Adrenal gland (tissue), 12 donors: ENCODE results near the gene PPAN. TPM values are rescaled to one million over a fixed set of nuclear protein-coding genes. Genes with fewer than 3 reads are reported as not detected.

Experiments used
- DNase-seq, 7 donors: peaks; one replicate each; pipeline ENCODE4 v3.0.0-alpha.2; 2019 to 2020
- H3K27ac ChIP-seq, 5 donors: fragments of 200-600 bp; sonication (generic) in 4 of 5; 1 replicate in 3 of 5; 2 replicates in 2 of 5; pipeline versions ENCODE4 v1.5.1 to v1.8.0; 2016 to 2020; ENCODE audit warnings: mild to moderate bottlenecking in 1 of 5
- H3K27me3 ChIP-seq: fragments of 200-600 bp; 2 replicates; pipeline ENCODE4 v1.8.0; 2021
- H3K36me3 ChIP-seq, 2 donors: fragments of 200-600 bp; replicated peaks in 1 of 2; 1 replicate in 1 of 2; 2 replicates in 1 of 2; pipeline versions ENCODE4 v1.5.1 to v1.8.0; 2018 to 2022
- H3K4me1 ChIP-seq, 2 donors: fragments of 200-600 bp; replicated peaks in 1 of 2; 1 replicate in 1 of 2; 2 replicates in 1 of 2; pipeline versions ENCODE4 v1.5.1 to v1.8.0; 2018 to 2021
- H3K4me3 ChIP-seq, 4 donors: fragments of 200-600 bp; sonication (generic) in 3 of 4; one replicate each; pipeline ENCODE4 v1.5.1; 2016 to 2018
- H3K9me3 ChIP-seq, 3 donors: fragments of 200-600 bp; sonication (generic) in 1 of 3; replicated peaks in 1 of 3; 1 replicate in 2 of 3; 2 replicates in 1 of 3; pipeline versions ENCODE4 v1.5.1 to v1.8.0; 2016 to 2021
- POLR2A ChIP-seq, 2 donors: fragments of 450-650 bp; IDR thresholded peaks; one replicate each; pipeline ENCODE4 v1.6.1; 2017; ENCODE audit warnings: antibody characterized with exemption in 2 of 2, mild to moderate bottlenecking in 2 of 2, moderate library complexity in 1 of 2
- WGBS, 4 donors: extraction: QIAGEN DNeasy Blood & Tissue Kit in 2 of 4; methylation state at CpG; one replicate each; pipeline versions ENCODE4 v1.1.5 to v1.1.7; 2013 to 2017; 5-methylcytosine and 5-hydroxymethylcytosine counted together
- intact Hi-C, 2 donors: fragments of 100-400 bp; cut with DNase I; formaldehyde crosslinking; loops; one replicate each; pipeline versions ENCODE4 v1.14.1 to v1.15.0; 2022 to 2023
- polyA plus RNA-seq, 3 donors: library from polyadenylated mRNA; stranded (reverse); fragments of 200-250 nt in 2 of 3; fragments of 350-450 nt in 1 of 3; fragmentation: Illumina TruSeq in 1 of 3; extraction: RNeasy Lipid Tissue Mini Kit (QIAGEN cat#74804) in 1 of 3; gene quantifications; one replicate each; pipeline ENCODE4 v1.2.3, GENCODE V29; 2013 to 2014
- total RNA-seq, 9 donors: library from RNA; depleted of rRNA in 4 of 9; stranded (reverse); fragments of >200 nt in 4 of 9; fragments of 120-200 nt in 1 of 9; fragmentation: NEBNext Ultra II Directional in 1 of 9; extraction: Animal tissue kit (Norgen Biotek cat#: 25700) in 1 of 9; gene quantifications; one replicate each; pipeline versions ENCODE4 v1.1.0 to v1.2.4, GENCODE V29; 2013 to 2023
- TF ChIP-seq, protein P1 (sequence below), 6 experiments: fragments of 450-650 bp in 4 of 6; fragments of 200-600 bp in 2 of 6; sonication (generic) in 1 of 6; IDR thresholded peaks; 1 replicate in 5 of 6; 2 replicates in 1 of 6; pipeline versions ENCODE4 v1.5.1 to v1.8.0; 2016 to 2021; ENCODE audit warnings: antibody characterized with exemption in 6 of 6, mild to moderate bottlenecking in 2 of 6, moderate library complexity in 1 of 6
- donor health status: healthy with polysubstance abuse.
- donor health status: Bipolar disorder and iron deficiency.
- donor health status: DM: yes; HTN: yes; CAD: no.
- donor health status: DM: no; HTN: no; CAD: no.
- donor health status: DM: no; HTN: no; CAD: no.
- donor health status: DM: yes; HTN: yes; CAD: no.

PPAN gene
- total and polyA plus RNA-seq, 12 donors: 18.2 to 98.7 (median 28.8) TPM

DNA sequence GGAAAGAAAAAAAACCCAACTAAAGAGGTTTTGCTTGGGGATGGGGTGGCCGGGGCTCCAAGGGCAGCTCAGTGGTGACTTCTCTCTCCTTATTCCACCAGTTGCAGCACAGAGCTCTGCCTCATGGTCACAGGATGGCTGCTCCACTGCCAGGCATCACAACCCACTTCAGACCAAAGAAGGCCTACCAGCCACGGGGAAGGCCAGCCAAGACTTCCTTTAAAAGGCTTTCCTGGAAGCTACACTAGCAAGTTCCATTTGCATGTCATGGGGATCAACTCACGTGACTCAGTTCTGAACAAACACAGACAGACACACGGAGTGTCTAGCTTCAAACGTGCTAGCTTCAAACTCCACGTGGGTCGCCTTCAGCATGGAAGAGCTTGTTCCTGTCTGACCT, 26.7 kb downstream of the PPAN start:
- no peak overlapping the region for H3K4me3 ChIP-seq
- 93 to 94% (median 93%) methylated on average over 4 to 7 of the region's 7 CpGs for WGBS, 4 donors
- H3K27me3 ChIP-seq: no peaks in the 10 kb centered on the region
- intact Hi-C loops: no loop called here
- no peaks in the 10 kb centered on the region for H3K9me3 ChIP-seq
- H3K4me1 ChIP-seq: no peaks in the 10 kb centered on the region
- no peak for DNase-seq
- H3K27ac ChIP-seq: no peak overlapping the region
- peaks cover 0 to 54% of the 10 kb centered on the region in 2 donors for H3K36me3 ChIP-seq
- TF ChIP-seq, protein P1, sequence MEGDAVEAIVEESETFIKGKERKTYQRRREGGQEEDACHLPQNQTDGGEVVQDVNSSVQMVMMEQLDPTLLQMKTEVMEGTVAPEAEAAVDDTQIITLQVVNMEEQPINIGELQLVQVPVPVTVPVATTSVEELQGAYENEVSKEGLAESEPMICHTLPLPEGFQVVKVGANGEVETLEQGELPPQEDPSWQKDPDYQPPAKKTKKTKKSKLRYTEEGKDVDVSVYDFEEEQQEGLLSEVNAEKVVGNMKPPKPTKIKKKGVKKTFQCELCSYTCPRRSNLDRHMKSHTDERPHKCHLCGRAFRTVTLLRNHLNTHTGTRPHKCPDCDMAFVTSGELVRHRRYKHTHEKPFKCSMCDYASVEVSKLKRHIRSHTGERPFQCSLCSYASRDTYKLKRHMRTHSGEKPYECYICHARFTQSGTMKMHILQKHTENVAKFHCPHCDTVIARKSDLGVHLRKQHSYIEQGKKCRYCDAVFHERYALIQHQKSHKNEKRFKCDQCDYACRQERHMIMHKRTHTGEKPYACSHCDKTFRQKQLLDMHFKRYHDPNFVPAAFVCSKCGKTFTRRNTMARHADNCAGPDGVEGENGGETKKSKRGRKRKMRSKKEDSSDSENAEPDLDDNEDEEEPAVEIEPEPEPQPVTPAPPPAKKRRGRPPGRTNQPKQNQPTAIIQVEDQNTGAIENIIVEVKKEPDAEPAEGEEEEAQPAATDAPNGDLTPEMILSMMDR (IDR thresholded peaks at IDR 0.05): no peak
- TF ChIP-seq POLR2A (IDR thresholded peaks at IDR 0.05): no peak

DNA sequence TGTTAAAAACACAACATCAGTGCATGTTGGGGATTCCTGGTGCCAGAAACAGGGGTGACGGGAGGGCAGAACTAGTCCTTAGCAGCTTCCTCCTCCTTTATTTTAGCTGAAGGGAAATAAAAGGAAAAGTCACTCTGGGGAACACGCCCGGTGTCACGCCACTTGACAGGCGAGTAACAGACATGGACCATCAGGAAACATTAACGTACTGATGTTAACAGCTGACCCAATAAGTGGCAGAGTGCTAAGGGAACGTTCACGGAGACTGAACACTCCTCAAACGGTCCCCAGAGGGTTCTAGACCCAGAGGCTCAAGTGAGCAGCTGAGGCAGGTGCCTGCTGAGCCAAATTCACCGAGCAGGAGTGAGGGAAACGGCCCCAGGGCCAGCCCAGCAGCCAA, 27.4 kb downstream of the PPAN start:
- no peak overlapping the region for H3K4me3 ChIP-seq
- H3K27ac ChIP-seq: no peak overlapping the region
- no peaks in the 10 kb centered on the region for H3K9me3 ChIP-seq
- 92 to 96% (median 93%) methylated on average over 11 of the region's 11 CpGs for WGBS, 4 donors
- intact Hi-C loops: no loop called here
- no peak for TF ChIP-seq POLR2A (IDR thresholded peaks at IDR 0.05)
- TF ChIP-seq, protein P1 (IDR thresholded peaks at IDR 0.05): no peak
- H3K36me3 ChIP-seq: peaks cover 0 to 61% of the 10 kb centered on the region in 2 donors
- no peaks in the 10 kb centered on the region for H3K4me1 ChIP-seq
- no peaks in the 10 kb centered on the region for H3K27me3 ChIP-seq
- DNase-seq: no peak

DNA sequence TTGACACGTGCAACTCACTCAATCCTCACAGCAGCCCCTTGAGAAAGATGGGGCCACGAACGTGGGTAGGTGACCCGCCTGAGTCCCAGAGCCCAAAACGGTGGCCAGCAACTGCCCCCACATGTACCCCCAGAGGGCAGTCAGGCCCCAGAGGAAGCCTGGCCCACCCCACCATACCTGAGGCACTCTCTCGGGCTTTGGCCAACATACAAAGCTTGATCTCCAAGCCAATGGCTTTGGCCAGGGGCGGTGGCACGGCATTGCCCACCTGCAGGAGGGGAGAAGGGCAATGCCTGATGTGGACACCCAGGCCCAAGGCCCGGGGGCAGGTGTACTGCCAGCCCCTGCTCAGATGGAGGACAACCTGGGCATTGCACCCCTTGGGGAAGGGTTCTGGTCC, 27.9 kb downstream of the PPAN start:
- intact Hi-C loops: no loop called here
- H3K9me3 ChIP-seq: no peaks in the 10 kb centered on the region
- no peak overlapping the region for H3K4me3 ChIP-seq
- WGBS, 4 donors: 96 to 97% (median 96%) methylated on average over 6 to 9 of the region's 9 CpGs; no CpG with 5 or more reads in 1 of the 4 donors
- no peak for DNase-seq
- no peaks in the 10 kb centered on the region for H3K27me3 ChIP-seq
- no peak for TF ChIP-seq POLR2A (IDR thresholded peaks at IDR 0.05)
- TF ChIP-seq, protein P1 (IDR thresholded peaks at IDR 0.05): no peak
- H3K27ac ChIP-seq: no peak overlapping the region
- H3K36me3 ChIP-seq: peaks cover 0 to 64% of the 10 kb centered on the region in 2 donors
- no peaks in the 10 kb centered on the region for H3K4me1 ChIP-seq

DNA sequence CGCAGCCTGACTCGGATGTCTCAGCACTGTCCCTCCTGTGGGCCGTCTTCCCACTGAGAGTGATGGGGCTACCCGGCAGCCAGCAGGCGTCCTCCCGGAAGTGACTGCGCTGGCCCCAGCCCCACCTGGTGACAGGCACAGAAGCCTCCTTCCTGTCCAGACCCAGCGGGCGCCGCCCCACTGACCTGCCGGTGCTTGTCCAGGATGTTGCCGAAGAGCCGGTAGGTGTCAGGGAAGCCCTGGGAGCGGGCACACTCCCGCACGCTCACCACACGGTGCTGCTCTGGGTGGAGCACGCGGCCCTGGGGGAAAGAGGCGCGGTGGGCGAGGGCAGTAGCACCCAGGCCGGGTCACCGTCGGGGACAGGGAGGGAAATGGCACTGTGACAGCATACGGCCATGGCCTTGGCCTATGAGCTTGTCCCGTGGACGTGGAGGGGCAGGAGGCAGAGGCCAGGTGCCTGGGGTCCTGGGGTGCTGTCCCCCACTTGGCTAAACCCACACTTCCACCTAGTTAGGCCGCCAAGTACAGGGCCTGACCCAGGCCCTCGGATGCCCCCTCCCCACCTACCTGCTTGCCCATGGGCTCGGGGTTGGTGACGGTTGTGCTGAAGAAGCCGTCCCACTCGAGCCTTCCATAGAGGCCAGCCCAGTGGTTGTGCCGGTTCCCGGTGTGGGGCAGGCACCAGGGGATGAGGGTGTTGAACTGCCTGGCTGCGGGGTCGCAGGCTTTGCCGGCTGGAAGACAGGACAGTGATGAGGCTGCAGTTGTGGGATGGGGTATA, 29.6 kb downstream of the PPAN start:
- 91 to 95% (median 92%) methylated on average over 11 to 39 of the region's 39 CpGs for WGBS, 4 donors
- no peak overlapping the region for H3K4me3 ChIP-seq
- H3K9me3 ChIP-seq: no peaks in the 10 kb centered on the region
- H3K27me3 ChIP-seq: no peaks in the 10 kb centered on the region
- no peak overlapping the region for H3K27ac ChIP-seq
- no peak for TF ChIP-seq POLR2A (IDR thresholded peaks at IDR 0.05)
- TF ChIP-seq, protein P1 (IDR thresholded peaks at IDR 0.05): no peak
- intact Hi-C loops: no loop called here
- H3K4me1 ChIP-seq: no peaks in the 10 kb centered on the region
- H3K36me3 ChIP-seq: peaks cover 0 to 81% of the 10 kb centered on the region in 2 donors
- DNase-seq: no peak
